ENCODE measurements around the gene GSTA5. TPM values are rescaled to one million over a fixed set of nuclear protein-coding genes. Genes with fewer than 3 reads are reported as not detected.

Gene GSTA5
- total and polyA plus RNA-seq, 10 of the 15 experiments (the other 5 are each of a cell fraction or from before 2014, with no cell fraction given), result not detected

DNA sequence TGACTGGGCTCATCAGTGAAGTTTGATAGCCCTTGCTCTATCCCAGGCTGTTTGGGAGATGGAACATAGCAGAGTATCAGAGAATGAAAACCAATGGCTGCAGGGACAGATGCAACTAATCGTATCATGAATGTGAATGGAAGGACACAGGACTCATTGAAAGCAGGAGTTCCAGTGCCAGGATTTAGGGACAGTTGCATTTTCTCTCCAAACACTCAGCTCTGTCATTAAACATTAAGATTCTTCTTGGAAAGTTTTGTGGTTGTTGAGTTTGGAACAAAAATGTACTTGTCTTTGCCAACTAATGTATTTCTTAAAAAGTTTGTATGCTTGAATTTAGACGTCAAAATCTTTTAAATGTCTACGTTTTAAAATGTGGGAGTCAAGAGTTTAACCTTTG, 31.0 kb upstream of the GSTA5 start:
- ATAC-seq (no peak), FAIRE-seq (no peak), DNase-seq (ENCODE audit: low read depth, low spot score) (no peak)
- no peak overlapping the region for H3K27ac ChIP-seq (ENCODE audit: control insufficient read depth, insufficient read depth)
- ChIA-PET SMC1A (ENCODE audit: uncharacterized antibody, unreplicated experiment) (interaction anchor here (1.1 kb wide), 1 partner anchor 185 kb away, joined by 3 read pairs; no protein-coding TSS in a partner anchor), POLR2A (no interaction called here), CTCF (no interaction called here), RAD21 (ENCODE audit: unreplicated experiment) (no interaction called here)
- in situ Hi-C loops (cut with MboI) (no loop called here), intact Hi-C loops (cut with micrococcal nuclease; ENCODE audit: unreplicated experiment) (no loop called here)
- no TSS peak for BruUV-seq (replicated peaks)
- H3K4me1 ChIP-seq (ENCODE audit: control insufficient read depth, insufficient read depth, low read length), result no peaks in the 10 kb centered on the region
- no peaks in the 10 kb centered on the region for H3K27me3 ChIP-seq (replicated peaks in 1 of 2; ENCODE audit: control insufficient read depth in 2 of 2, insufficient read depth in 2 of 2, low read length in 1 of 2)
- H3K9ac ChIP-seq (ENCODE audit: control insufficient read depth, insufficient read depth, low read length), result no peak overlapping the region
- no peaks in the 10 kb centered on the region for H3K9me3 ChIP-seq (replicated peaks; ENCODE audit: control insufficient read depth, insufficient read depth, low read length)
- WGBS (ENCODE audit: insufficient coverage, insufficient replicate concordance, low lambda C conversion rate, missing lambda C conversion rate), result 47% methylated on average over 3 of the region's 3 CpGs
- H3K4me2 ChIP-seq (ENCODE audit: control insufficient read depth, insufficient read depth), result no peak overlapping the region
- H3K79me2 ChIP-seq (ENCODE audit: control insufficient read depth, insufficient read depth, low read length), result no peaks in the 10 kb centered on the region
- no peaks in the 10 kb centered on the region for H3K36me3 ChIP-seq (ENCODE audit: control insufficient read depth in 2 of 2, insufficient read depth in 2 of 2, low read length in 1 of 2)
- no peak overlapping the region for H3K4me3 ChIP-seq
- H2AFZ ChIP-seq (ENCODE audit: control insufficient read depth, low read depth, low read length), result no peak overlapping the region
- H4K20me1 ChIP-seq (ENCODE audit: control insufficient read depth, insufficient read depth), result no peaks in the 10 kb centered on the region
- no peak for TF ChIP-seq EGR1 (IDR thresholded peaks at IDR 0.05; ENCODE audit: borderline replicate concordance in 1 of 2, low read depth in 2 of 2, low read length in 2 of 2)
- no peak for TF ChIP-seq FOS (IDR thresholded peaks at IDR 0.05; ENCODE audit: borderline replicate concordance, extremely low read depth, insufficient read length)
- TF ChIP-seq KLF5 (IDR thresholded peaks at IDR 0.05; ENCODE audit: partially characterized antibody), result no peak
- TF ChIP-seq, protein P1, sequence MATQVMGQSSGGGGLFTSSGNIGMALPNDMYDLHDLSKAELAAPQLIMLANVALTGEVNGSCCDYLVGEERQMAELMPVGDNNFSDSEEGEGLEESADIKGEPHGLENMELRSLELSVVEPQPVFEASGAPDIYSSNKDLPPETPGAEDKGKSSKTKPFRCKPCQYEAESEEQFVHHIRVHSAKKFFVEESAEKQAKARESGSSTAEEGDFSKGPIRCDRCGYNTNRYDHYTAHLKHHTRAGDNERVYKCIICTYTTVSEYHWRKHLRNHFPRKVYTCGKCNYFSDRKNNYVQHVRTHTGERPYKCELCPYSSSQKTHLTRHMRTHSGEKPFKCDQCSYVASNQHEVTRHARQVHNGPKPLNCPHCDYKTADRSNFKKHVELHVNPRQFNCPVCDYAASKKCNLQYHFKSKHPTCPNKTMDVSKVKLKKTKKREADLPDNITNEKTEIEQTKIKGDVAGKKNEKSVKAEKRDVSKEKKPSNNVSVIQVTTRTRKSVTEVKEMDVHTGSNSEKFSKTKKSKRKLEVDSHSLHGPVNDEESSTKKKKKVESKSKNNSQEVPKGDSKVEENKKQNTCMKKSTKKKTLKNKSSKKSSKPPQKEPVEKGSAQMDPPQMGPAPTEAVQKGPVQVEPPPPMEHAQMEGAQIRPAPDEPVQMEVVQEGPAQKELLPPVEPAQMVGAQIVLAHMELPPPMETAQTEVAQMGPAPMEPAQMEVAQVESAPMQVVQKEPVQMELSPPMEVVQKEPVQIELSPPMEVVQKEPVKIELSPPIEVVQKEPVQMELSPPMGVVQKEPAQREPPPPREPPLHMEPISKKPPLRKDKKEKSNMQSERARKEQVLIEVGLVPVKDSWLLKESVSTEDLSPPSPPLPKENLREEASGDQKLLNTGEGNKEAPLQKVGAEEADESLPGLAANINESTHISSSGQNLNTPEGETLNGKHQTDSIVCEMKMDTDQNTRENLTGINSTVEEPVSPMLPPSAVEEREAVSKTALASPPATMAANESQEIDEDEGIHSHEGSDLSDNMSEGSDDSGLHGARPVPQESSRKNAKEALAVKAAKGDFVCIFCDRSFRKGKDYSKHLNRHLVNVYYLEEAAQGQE (IDR thresholded peaks at IDR 0.05; ENCODE audit: low read depth, low read length), result no peak
- no peak for TF ChIP-seq ZNF24 (IDR thresholded peaks at IDR 0.05)
- TF ChIP-seq, protein P2, sequence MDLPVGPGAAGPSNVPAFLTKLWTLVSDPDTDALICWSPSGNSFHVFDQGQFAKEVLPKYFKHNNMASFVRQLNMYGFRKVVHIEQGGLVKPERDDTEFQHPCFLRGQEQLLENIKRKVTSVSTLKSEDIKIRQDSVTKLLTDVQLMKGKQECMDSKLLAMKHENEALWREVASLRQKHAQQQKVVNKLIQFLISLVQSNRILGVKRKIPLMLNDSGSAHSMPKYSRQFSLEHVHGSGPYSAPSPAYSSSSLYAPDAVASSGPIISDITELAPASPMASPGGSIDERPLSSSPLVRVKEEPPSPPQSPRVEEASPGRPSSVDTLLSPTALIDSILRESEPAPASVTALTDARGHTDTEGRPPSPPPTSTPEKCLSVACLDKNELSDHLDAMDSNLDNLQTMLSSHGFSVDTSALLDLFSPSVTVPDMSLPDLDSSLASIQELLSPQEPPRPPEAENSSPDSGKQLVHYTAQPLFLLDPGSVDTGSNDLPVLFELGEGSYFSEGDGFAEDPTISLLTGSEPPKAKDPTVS (IDR thresholded peaks at IDR 0.05; ENCODE audit: low read depth, low read length), result no peak
- TF ChIP-seq SP1 (IDR thresholded peaks at IDR 0.05; ENCODE audit: low read depth, low read length), result no peak
- TF ChIP-seq, protein P3, sequence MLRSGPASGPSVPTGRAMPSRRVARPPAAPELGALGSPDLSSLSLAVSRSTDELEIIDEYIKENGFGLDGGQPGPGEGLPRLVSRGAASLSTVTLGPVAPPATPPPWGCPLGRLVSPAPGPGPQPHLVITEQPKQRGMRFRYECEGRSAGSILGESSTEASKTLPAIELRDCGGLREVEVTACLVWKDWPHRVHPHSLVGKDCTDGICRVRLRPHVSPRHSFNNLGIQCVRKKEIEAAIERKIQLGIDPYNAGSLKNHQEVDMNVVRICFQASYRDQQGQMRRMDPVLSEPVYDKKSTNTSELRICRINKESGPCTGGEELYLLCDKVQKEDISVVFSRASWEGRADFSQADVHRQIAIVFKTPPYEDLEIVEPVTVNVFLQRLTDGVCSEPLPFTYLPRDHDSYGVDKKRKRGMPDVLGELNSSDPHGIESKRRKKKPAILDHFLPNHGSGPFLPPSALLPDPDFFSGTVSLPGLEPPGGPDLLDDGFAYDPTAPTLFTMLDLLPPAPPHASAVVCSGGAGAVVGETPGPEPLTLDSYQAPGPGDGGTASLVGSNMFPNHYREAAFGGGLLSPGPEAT (IDR thresholded peaks at IDR 0.05; ENCODE audit: low read depth), result no peak
- TF ChIP-seq, protein P4, sequence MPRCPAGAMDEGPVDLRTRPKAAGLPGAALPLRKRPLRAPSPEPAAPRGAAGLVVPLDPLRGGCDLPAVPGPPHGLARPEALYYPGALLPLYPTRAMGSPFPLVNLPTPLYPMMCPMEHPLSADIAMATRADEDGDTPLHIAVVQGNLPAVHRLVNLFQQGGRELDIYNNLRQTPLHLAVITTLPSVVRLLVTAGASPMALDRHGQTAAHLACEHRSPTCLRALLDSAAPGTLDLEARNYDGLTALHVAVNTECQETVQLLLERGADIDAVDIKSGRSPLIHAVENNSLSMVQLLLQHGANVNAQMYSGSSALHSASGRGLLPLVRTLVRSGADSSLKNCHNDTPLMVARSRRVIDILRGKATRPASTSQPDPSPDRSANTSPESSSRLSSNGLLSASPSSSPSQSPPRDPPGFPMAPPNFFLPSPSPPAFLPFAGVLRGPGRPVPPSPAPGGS (IDR thresholded peaks at IDR 0.05; ENCODE audit: borderline replicate concordance, insufficient read depth, low read depth, low read length, poor library complexity, severe bottlenecking), result no peak
- no peak for TF ChIP-seq MTA2 (IDR thresholded peaks at IDR 0.05; ENCODE audit: low read depth)
- TF ChIP-seq EZH2 (IDR thresholded peaks at IDR 0.05; ENCODE audit: borderline replicate concordance, control insufficient read depth, low read depth, low read length), result no peak
- TF ChIP-seq NFYB (IDR thresholded peaks at IDR 0.05; ENCODE audit: insufficient read depth, low read depth, low read length), result no peak
- TF ChIP-seq ZNF207 (IDR thresholded peaks at IDR 0.05; ENCODE audit: borderline replicate concordance), result no peak
- no peak for TF ChIP-seq CHD2 (IDR thresholded peaks at IDR 0.05; ENCODE audit: borderline replicate concordance, low read depth, low read length)
